ENCODE data around the gene KLF3.

The KLF3 gene

GRCh38 chr4:38698176-38698575 lies 34.2 kb downstream of the KLF3 start:
- DNase-seq (ENCODE audit: low spot score) = no peak
- in situ Hi-C loops (cut with MboI; ENCODE audit: low sequenced_read_pairs, unreplicated experiment) = no loop called here
- TF ChIP-seq CTCF (IDR thresholded peaks at IDR 0.05; ENCODE audit: borderline replicate concordance, control extremely low read depth, extremely low read depth, insufficient read depth, missing control alignments) = no peak

DNA sequence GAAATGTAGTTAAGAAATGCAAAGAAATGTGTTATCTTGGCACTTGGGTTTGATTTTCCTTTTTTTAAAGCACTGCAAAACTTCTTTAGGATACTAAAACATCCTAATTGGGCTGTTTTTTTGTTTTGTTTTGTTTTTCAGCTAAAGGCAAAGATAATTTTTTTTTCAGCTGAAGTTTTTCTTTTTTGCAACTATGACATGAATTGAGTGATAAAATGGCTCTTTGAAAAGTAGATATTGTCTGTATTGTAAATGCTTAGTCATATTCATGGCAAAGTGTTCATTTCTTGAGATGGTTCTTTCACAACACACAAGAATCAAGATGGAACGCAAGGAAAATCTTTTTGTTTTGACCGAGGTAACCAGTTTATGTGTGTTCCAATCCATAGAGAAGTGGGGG lies 35.1 kb downstream of the KLF3 start:
- in situ Hi-C loops (cut with MboI; ENCODE audit: low sequenced_read_pairs, unreplicated experiment) = no loop called here
- TF ChIP-seq CTCF (IDR thresholded peaks at IDR 0.05; ENCODE audit: borderline replicate concordance, control extremely low read depth, extremely low read depth, insufficient read depth, missing control alignments) = no peak
- DNase-seq (ENCODE audit: low spot score) = no peak

DNA sequence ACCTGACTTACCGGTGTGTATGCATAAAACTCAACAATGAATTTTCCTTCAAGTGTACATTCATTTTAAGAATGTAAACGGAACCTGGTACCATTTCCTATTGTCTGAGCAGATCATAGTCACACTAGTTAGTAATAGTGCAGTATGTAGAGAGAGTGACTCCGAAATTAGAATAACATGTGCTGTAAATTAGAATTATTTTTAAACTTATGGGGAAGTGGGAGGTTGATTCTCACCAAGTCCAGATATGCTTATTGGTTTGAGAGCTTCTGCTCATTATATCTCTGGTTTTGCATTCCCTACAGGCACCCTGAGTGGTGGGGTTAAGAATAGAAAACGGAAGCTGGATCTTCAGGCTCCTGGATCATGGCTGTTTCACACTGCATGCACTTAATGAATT lies 39.6 kb downstream of the KLF3 start:
- in situ Hi-C loops (cut with MboI; ENCODE audit: low sequenced_read_pairs, unreplicated experiment) = no loop called here
- TF ChIP-seq CTCF (IDR thresholded peaks at IDR 0.05; ENCODE audit: borderline replicate concordance, control extremely low read depth, extremely low read depth, insufficient read depth, missing control alignments) = no peak
- DNase-seq (ENCODE audit: low spot score) = no peak

DNA sequence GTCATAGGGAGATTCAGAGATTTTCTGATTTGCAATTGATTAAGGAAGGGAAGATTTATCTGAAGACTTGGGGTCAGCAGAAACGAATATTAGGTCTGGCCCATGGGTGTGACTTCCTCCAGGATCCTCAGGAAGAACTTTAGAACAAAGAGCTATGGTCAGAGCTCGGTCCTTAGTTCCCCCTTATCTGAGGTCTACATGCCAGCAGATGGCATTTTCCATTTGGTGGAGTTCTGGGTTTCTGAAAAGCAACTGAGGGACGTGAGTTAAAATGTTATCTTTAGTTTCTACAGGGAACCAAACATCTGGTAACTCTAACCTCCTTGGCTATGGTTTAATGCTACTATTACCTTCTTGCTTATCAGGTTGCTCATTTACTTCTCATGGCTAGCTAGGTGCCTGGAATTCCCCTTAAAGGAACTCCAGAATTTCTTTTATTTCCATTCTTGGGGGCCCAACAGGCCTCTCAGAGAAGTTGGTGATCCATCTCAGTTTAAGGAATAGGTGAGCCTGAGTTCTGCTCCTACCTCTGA lies 40.7 kb downstream of the KLF3 start:
- no peak for DNase-seq (ENCODE audit: low spot score)
- no peak for TF ChIP-seq CTCF (IDR thresholded peaks at IDR 0.05; ENCODE audit: borderline replicate concordance, control extremely low read depth, extremely low read depth, insufficient read depth, missing control alignments)
- in situ Hi-C loops (cut with MboI; ENCODE audit: low sequenced_read_pairs, unreplicated experiment) = no loop called here

GRCh38 chr4:38706301-38706700 lies 42.3 kb downstream of the KLF3 start:
- no peak for TF ChIP-seq CTCF (IDR thresholded peaks at IDR 0.05; ENCODE audit: borderline replicate concordance, control extremely low read depth, extremely low read depth, insufficient read depth, missing control alignments)
- DNase-seq (ENCODE audit: low spot score) = no peak
- in situ Hi-C loops (cut with MboI; ENCODE audit: low sequenced_read_pairs, unreplicated experiment) = no loop called here

GRCh38 chr4:38710053-38710452 lies 46.1 kb downstream of the KLF3 start:
- peak; percentile 33 for DNase-seq (ENCODE audit: low spot score)
- in situ Hi-C loops (cut with MboI; ENCODE audit: low sequenced_read_pairs, unreplicated experiment) = no loop called here
- TF ChIP-seq CTCF (IDR thresholded peaks at IDR 0.05; ENCODE audit: borderline replicate concordance, control extremely low read depth, extremely low read depth, insufficient read depth, missing control alignments) = no peak

GRCh38 chr4:38711066-38711465 lies 47.1 kb downstream of the KLF3 start:
- in situ Hi-C loops (cut with MboI; ENCODE audit: low sequenced_read_pairs, unreplicated experiment) = no loop called here
- no peak for DNase-seq (ENCODE audit: low spot score)
- TF ChIP-seq CTCF (IDR thresholded peaks at IDR 0.05; ENCODE audit: borderline replicate concordance, control extremely low read depth, extremely low read depth, insufficient read depth, missing control alignments) = no peak

Measured in GM13976 (cell line).